ENCODE data around the gene MORN5.

MORN5 gene

GRCh38 chr9:122239722-122240121 lies 80.0 kb downstream of the MORN5 start:
- no peak for TF ChIP-seq CTCF (IDR thresholded peaks at IDR 0.05; ENCODE audit: low read depth, low read length)
- DNase-seq (ENCODE audit: extremely low read depth, low read depth) = no peak

- no peak for TF ChIP-seq CTCF (IDR thresholded peaks at IDR 0.05; ENCODE audit: low read depth, low read length)
- no peak for DNase-seq (ENCODE audit: extremely low read depth, low read depth)
These were observed 84.6 kb downstream of the MORN5 start for GRCh38 chr9:122244349-122244748.

- no peak for TF ChIP-seq CTCF (IDR thresholded peaks at IDR 0.05; ENCODE audit: low read depth, low read length)
- DNase-seq (ENCODE audit: extremely low read depth, low read depth) = no peak
These were observed 87.0 kb downstream of the MORN5 start for GRCh38 chr9:122246666-122247065.

GRCh38 chr9:122248448-122248865 lies 88.7 kb downstream of the MORN5 start:
- no peak for DNase-seq (ENCODE audit: extremely low read depth, low read depth)
- no peak for TF ChIP-seq CTCF (IDR thresholded peaks at IDR 0.05; ENCODE audit: low read depth, low read length)

Data from AG09319 (cell line).